ENCODE data around the gene CDKL2. TPM values are rescaled to one million over a fixed set of nuclear protein-coding genes. Genes with fewer than 3 reads are reported as not detected.

CDKL2 gene
- total and polyA plus RNA-seq, 8 donors: 2.2 to 22.6 (median 6.0) TPM

GRCh38 chr4:75644095-75644494 is 13.8 kb upstream of the CDKL2 start:
- peak overlapping the region in 1 of 2 donors; percentile 41 for H3K27ac ChIP-seq
- ATAC-seq: peak; percentile 82
- intact Hi-C loops (cut with DNase I): no loop called here

GRCh38 chr4:75643651-75644050 is 13.3 kb upstream of the CDKL2 start:
- Histone ChIP-seq H3K36me3 (peaks cover 0 to 52% of the 10 kb centered on the region in 2 donors), H3K9me3 (no peaks in the 10 kb centered on the region), H3K4me1 (peaks cover 5 to 10% of the 10 kb centered on the region in 2 donors), H3K4me3 (no peak overlapping the region), H3K27me3 (no peaks in the 10 kb centered on the region), H3K27ac (peak overlapping the region in 1 of 2 donors; percentile 41)
- TF ChIP-seq CTCF (IDR thresholded peaks at IDR 0.05): no peak
- peak; percentile 7 for ATAC-seq
- DNase-seq: no peak
- intact Hi-C loops (cut with DNase I): no loop called here

More at GRCh38 chr4:75644095-75644494, 13.8 kb upstream of the CDKL2 start:
- H3K4me1 ChIP-seq: peaks cover 5% of the 10 kb centered on the region in 2 donors
- DNase-seq: no peak
- no peaks in the 10 kb centered on the region for H3K27me3 ChIP-seq
- H3K36me3 ChIP-seq: peaks cover 0 to 56% of the 10 kb centered on the region in 2 donors
- no peak for TF ChIP-seq CTCF (IDR thresholded peaks at IDR 0.05)
- H3K9me3 ChIP-seq: no peaks in the 10 kb centered on the region
- no peak overlapping the region for H3K4me3 ChIP-seq

GRCh38 chr4:75639124-75639695 is 8.9 kb upstream of the CDKL2 start:
- ATAC-seq: peak; percentile 89
- no peaks in the 10 kb centered on the region for H3K27me3 ChIP-seq
- H3K36me3 ChIP-seq: peaks cover 0 to 7% of the 10 kb centered on the region in 2 donors
- no peak for TF ChIP-seq CTCF (IDR thresholded peaks at IDR 0.05)
- DNase-seq: peak in 1 of 4 donors; percentile 56
- intact Hi-C loops (cut with DNase I): no loop called here
- H3K27ac ChIP-seq: peak overlapping the region; percentile 13 to 34
- no peak overlapping the region for H3K4me3 ChIP-seq
- peaks cover 5 to 10% of the 10 kb centered on the region in 2 donors for H3K4me1 ChIP-seq
- no peaks in the 10 kb centered on the region for H3K9me3 ChIP-seq

GRCh38 chr4:75637827-75638226 is 7.5 kb upstream of the CDKL2 start:
- DNase-seq (no peak), ATAC-seq (no peak)
- H3K27me3 ChIP-seq: no peaks in the 10 kb centered on the region
- intact Hi-C loops (cut with DNase I): no loop called here
- no peak for TF ChIP-seq CTCF (IDR thresholded peaks at IDR 0.05)
- H3K4me3 ChIP-seq: no peak overlapping the region
- H3K36me3 ChIP-seq: peaks cover 0 to 5% of the 10 kb centered on the region in 2 donors
- no peak overlapping the region for H3K27ac ChIP-seq
- no peaks in the 10 kb centered on the region for H3K9me3 ChIP-seq
- peaks cover 0 to 5% of the 10 kb centered on the region in 2 donors for H3K4me1 ChIP-seq

GRCh38 chr4:75637176-75637575 is 6.8 kb upstream of the CDKL2 start:
- no peak for DNase-seq
- no peak for TF ChIP-seq CTCF (IDR thresholded peaks at IDR 0.05)

More at GRCh38 chr4:75637176-75637575, 6.8 kb upstream of the CDKL2 start:
- Histone ChIP-seq H3K9me3 (no peaks in the 10 kb centered on the region), H3K4me1 (peaks cover 0 to 5% of the 10 kb centered on the region in 2 donors), H3K4me3 (no peak overlapping the region), H3K27me3 (no peaks in the 10 kb centered on the region), H3K36me3 (no peaks in the 10 kb centered on the region), H3K27ac (no peak overlapping the region)
- intact Hi-C loops (cut with DNase I): no loop called here
- ATAC-seq: no peak

Measured in left lung (tissue), 10 donors.